Mucosa of gallbladder (tissue), 1 donor: Measurements from ENCODE around the gene RFX6. TPM values are rescaled to one million over a fixed set of nuclear protein-coding genes. Genes with fewer than 3 reads are reported as not detected.

ENCODE experiments used
- DNase-seq: peaks from one replicate; pipeline ENCODE4 v3.0.0-alpha.2; 2020; ENCODE audit warnings: low spot score
- total RNA-seq: library from RNA; stranded (reverse); gene quantifications from one replicate; pipeline ENCODE4 v1.2.1, GENCODE V29; 2021
- donor health status: DM: no; HTN: no; CAD: no.

Gene RFX6
- total RNA-seq, 1 donor from 2014 or later: not detected

- no peak for DNase-seq
These were observed 94.9 kb downstream of the RFX6 start for GRCh38 chr6:116971959-116972358.

- DNase-seq: no peak
These were observed 96.9 kb downstream of the RFX6 start for GRCh38 chr6:116973976-116974375.

- no peak for DNase-seq
These were observed 97.7 kb downstream of the RFX6 start for GRCh38 chr6:116974526-116975316.

GRCh38 chr6:116975600-116975999 lies 98.6 kb downstream of the RFX6 start:
- no peak for DNase-seq

- DNase-seq: no peak
These were observed 102.5 kb downstream of the RFX6 start for GRCh38 chr6:116979560-116979959.

Other genes starting within 250 kb of the RFX6 start
- gene ZUP1, start 208.5 kb upstream of the RFX6 start, total RNA-seq: 9.6 TPM
- gene KPNA5, start 196.0 kb upstream of the RFX6 start, total RNA-seq: 11.9 TPM
- gene FAM162B, start 111.5 kb upstream of the RFX6 start, total RNA-seq: 2.7 TPM
- gene GPRC6A, start 48.2 kb upstream of the RFX6 start, total RNA-seq: not detected